ENCODE measurements around the gene MGMT. TPM values are rescaled to one million over a fixed set of nuclear protein-coding genes. Genes with fewer than 3 reads are reported as not detected.

MGMT gene
- total RNA-seq, 2 experiments from 2014 or later = 24.6 to 26.0 TPM

DNA sequence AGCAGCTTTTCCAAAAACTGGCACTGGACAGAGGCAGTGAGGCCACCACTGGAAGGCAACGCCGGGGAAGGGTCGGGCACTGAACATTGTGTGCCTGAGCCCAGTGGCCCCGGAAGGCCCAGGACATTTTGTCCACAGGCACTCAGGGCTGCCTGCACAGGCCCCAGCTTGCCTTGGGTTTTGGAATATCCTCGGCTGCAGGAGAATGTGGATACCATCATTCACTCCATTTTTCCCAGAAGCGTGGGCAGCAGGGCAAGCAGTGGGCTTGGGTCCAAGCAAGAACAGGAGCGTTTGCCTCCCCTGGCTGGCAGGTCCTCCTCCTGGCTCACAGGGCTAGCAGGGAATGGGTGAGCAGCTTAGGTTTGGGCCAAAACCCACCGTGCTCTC, 349.6 kb downstream of the MGMT start:
- no peaks in the 10 kb centered on the region for H3K4me1 Mint-ChIP-seq (ENCODE audit: low read depth)
- H3K4me3 Mint-ChIP-seq = no peak overlapping the region
- intact Hi-C loops (cut with micrococcal nuclease) = no loop called here
- peaks cover 8% of the 10 kb centered on the region for H3K9me3 Mint-ChIP-seq
- peaks cover 5% of the 10 kb centered on the region for H3K27me3 Mint-ChIP-seq (ENCODE audit: low read depth)
- H3K36me3 Mint-ChIP-seq (ENCODE audit: low read depth) = peaks cover 2% of the 10 kb centered on the region
- H3K27ac Mint-ChIP-seq = no peak overlapping the region
- DNase-seq = no peak
- CTCF ChIA-PET = no interaction called here

Measured in activated naive CD4-positive, alpha-beta T cell treated with anti-CD3 and anti-CD28 coated beads for 36 hours (primary cell).